Liver (tissue), 9 donors: ENCODE data around the gene INTS6L. TPM values are rescaled to one million over a fixed set of nuclear protein-coding genes. Genes with fewer than 3 reads are reported as not detected.
"Not testable (repeated sequence)": the region's sequence is repeated elsewhere in the genome, so short reads cannot be mapped to it uniquely, and the experiment has no call there.

Experiments used
- DNase-seq: peaks from one replicate; pipeline ENCODE4 v3.0.0-alpha.2; 2017; ENCODE audit warnings: low spot score
- H3K27ac ChIP-seq, 2 donors: one replicate each; pipeline ENCODE4 v1.7.0; 2013; ENCODE audit warnings: inconsistent platforms in 2 of 2, low read length in 2 of 2, control low read depth in 1 of 2, low read depth in 1 of 2, mild to moderate bottlenecking in 1 of 2
- H3K27me3 ChIP-seq, 4 donors: one replicate each; pipeline versions ENCODE4 v1.6.1 to v1.7.0; 2013; ENCODE audit warnings: low read length in 3 of 4, inconsistent platforms in 1 of 4, mild to moderate bottlenecking in 1 of 4, moderate library complexity in 1 of 4; ENCODE audit not compliant: control insufficient read depth in 4 of 4, insufficient read depth in 4 of 4
- H3K36me3 ChIP-seq, 4 donors: one replicate each; pipeline versions ENCODE4 v1.6.1 to v1.7.0; 2013; ENCODE audit warnings: low read length in 3 of 4, mild to moderate bottlenecking in 3 of 4, low read depth in 1 of 4, moderate library complexity in 1 of 4; ENCODE audit not compliant: control insufficient read depth in 4 of 4, insufficient read depth in 3 of 4
- H3K4me1 ChIP-seq, 4 donors: one replicate each; pipeline versions ENCODE4 v1.6.1 to v1.7.0; 2013; ENCODE audit warnings: low read length in 3 of 4, mild to moderate bottlenecking in 3 of 4, moderate library complexity in 1 of 4; ENCODE audit not compliant: control insufficient read depth in 4 of 4, insufficient read depth in 4 of 4
- H3K4me3 ChIP-seq, 3 donors: one replicate each; pipeline versions ENCODE4 v1.6.1 to v1.7.0; 2013; ENCODE audit warnings: low read length in 3 of 3, control low read depth in 1 of 3, low read depth in 1 of 3, mild to moderate bottlenecking in 1 of 3
- H3K9ac ChIP-seq, 2 donors: one replicate each; pipeline ENCODE4 v1.7.0; 2013; ENCODE audit warnings: low read length in 2 of 2, mild to moderate bottlenecking in 2 of 2, moderate library complexity in 2 of 2, control low read depth in 1 of 2, low read depth in 1 of 2
- H3K9me3 ChIP-seq, 4 donors: one replicate each; pipeline versions ENCODE4 v1.6.1 to v1.7.0; 2013; ENCODE audit warnings: low read length in 3 of 4; ENCODE audit not compliant: control insufficient read depth in 4 of 4
- GABPA ChIP-seq, 2 donors: IDR thresholded peaks in 1 of 2; conservative IDR thresholded peaks in 1 of 2; 2 replicates each; pipeline ENCODE4 v1.6.1; 2016; ENCODE audit warnings: antibody characterized with exemption in 2 of 2, mild to moderate bottlenecking in 1 of 2, moderate library complexity in 1 of 2
- HNF4A ChIP-seq, 2 donors: conservative IDR thresholded peaks; 2 replicates each; pipeline ENCODE4 v1.6.1; 2016; ENCODE audit warnings: antibody characterized with exemption in 2 of 2, mild to moderate bottlenecking in 2 of 2
- JUND ChIP-seq, 2 donors: IDR thresholded peaks; 2 replicates each; pipeline ENCODE4 v1.6.1; 2016; ENCODE audit warnings: antibody characterized with exemption in 2 of 2
- NR2F2 ChIP-seq: IDR thresholded peaks from 2 replicates; pipeline ENCODE4 v1.6.1; 2016; ENCODE audit warnings: antibody characterized with exemption
- RAD21 ChIP-seq, 2 donors: IDR thresholded peaks; 2 replicates each; pipeline ENCODE4 v1.6.1; 2016; ENCODE audit warnings: antibody characterized with exemption in 2 of 2, mild to moderate bottlenecking in 2 of 2
- RXRA ChIP-seq, 2 donors: IDR thresholded peaks; 2 replicates each; pipeline ENCODE4 v1.6.1; 2017 to 2018; ENCODE audit warnings: antibody characterized with exemption in 2 of 2, mild to moderate bottlenecking in 1 of 2
- SP1 ChIP-seq: IDR thresholded peaks from 2 replicates; pipeline ENCODE4 v1.6.1; 2018; ENCODE audit warnings: antibody characterized with exemption, mild to moderate bottlenecking
- YY1 ChIP-seq: IDR thresholded peaks from 2 replicates; pipeline ENCODE4 v1.6.1; 2016; ENCODE audit warnings: antibody characterized with exemption, mild to moderate bottlenecking
- WGBS: extraction: QIAGEN DNeasy Blood & Tissue Kit; methylation state at CpG from one replicate; pipeline ENCODE4 v1.1.7; 2013; 5-methylcytosine and 5-hydroxymethylcytosine counted together
- polyA plus RNA-seq, 2 donors: library from polyadenylated mRNA; stranded (reverse) in 1 of 2; unstranded in 1 of 2; fragments of 200-250 nt in 1 of 2; fragments of >200 nt in 1 of 2; fragmentation: Nextera tagmentation in 1 of 2; extraction: Ambion mirVana in 1 of 2; gene quantifications; one replicate each; pipeline versions ENCODE4 v1.2.1 to v1.2.3, GENCODE V29; 2013 to 2015
- total RNA-seq, 2 donors: library from RNA; depleted of rRNA; stranded (reverse); fragments of >200 nt; gene quantifications; one replicate each; pipeline ENCODE4 v1.2.3, GENCODE V29; 2014
- TF ChIP-seq, protein P1 (sequence below): IDR thresholded peaks from 2 replicates; pipeline ENCODE4 v1.6.1; 2016; ENCODE audit warnings: antibody characterized with exemption
- TF ChIP-seq, protein P2 (sequence below): IDR thresholded peaks from 2 replicates; pipeline ENCODE4 v1.6.1; 2016; ENCODE audit warnings: antibody characterized with exemption
- TF ChIP-seq, protein P3 (sequence below): IDR thresholded peaks from 2 replicates; pipeline ENCODE4 v1.6.1; 2016; ENCODE audit warnings: antibody characterized with exemption, mild to moderate bottlenecking
- donor health status: healthy.
- donor health status: healthy.
- donor health status: healthy.
- donor health status: healthy.
- donor health status: healthy.

The INTS6L gene
- total and polyA plus RNA-seq, 4 donors: 0.49 to 8.2 (median 1.2) TPM

DNA sequence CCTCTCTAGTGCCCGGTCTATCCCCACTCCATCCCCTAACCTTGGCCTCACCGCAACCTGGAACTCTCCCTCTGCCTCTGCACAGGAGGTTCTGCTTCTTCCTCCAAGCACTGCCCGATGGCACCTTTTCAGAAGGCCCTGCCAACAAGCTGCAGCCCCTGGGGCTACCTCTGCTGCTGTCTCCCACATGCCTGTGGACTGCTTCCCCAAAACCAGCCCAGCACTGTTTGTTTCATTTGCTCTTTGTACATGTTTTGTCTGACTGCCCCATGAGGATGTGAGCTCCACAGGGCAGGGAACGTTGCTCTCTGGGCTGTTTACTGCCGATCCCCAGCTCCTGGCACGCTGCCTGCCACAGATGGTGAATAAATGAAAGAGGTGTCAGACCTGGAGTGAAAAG lies 85.4 kb downstream of the INTS6L start:
- Histone ChIP-seq H3K9me3 (no peaks in the 10 kb centered on the region), H3K9ac (no peak overlapping the region), H3K27ac (no peak overlapping the region), H3K4me3 (no peak overlapping the region), H3K36me3 (no peaks in the 10 kb centered on the region), H3K27me3 (peaks cover 0 to 3% (median 0%) of the 10 kb centered on the region in 4 donors), H3K4me1 (no peaks in the 10 kb centered on the region)
- DNase-seq: no peak
- TF ChIP-seq, protein P1, sequence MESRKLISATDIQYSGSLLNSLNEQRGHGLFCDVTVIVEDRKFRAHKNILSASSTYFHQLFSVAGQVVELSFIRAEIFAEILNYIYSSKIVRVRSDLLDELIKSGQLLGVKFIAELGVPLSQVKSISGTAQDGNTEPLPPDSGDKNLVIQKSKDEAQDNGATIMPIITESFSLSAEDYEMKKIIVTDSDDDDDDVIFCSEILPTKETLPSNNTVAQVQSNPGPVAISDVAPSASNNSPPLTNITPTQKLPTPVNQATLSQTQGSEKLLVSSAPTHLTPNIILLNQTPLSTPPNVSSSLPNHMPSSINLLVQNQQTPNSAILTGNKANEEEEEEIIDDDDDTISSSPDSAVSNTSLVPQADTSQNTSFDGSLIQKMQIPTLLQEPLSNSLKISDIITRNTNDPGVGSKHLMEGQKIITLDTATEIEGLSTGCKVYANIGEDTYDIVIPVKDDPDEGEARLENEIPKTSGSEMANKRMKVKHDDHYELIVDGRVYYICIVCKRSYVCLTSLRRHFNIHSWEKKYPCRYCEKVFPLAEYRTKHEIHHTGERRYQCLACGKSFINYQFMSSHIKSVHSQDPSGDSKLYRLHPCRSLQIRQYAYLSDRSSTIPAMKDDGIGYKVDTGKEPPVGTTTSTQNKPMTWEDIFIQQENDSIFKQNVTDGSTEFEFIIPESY: no peak
- TF ChIP-seq HNF4A (conservative IDR thresholded peaks at IDR 0.05) (no peak), NR2F2 (no peak), RXRA (IDR thresholded peaks at IDR 0.05) (no peak), JUND (IDR thresholded peaks at IDR 0.05) (no peak), GABPA (IDR thresholded peaks at IDR 0.05 in 1 of 2, conservative IDR thresholded peaks at IDR 0.05 in 1 of 2) (no peak), SP1 (no peak), YY1 (no peak)
- TF ChIP-seq, protein P2, sequence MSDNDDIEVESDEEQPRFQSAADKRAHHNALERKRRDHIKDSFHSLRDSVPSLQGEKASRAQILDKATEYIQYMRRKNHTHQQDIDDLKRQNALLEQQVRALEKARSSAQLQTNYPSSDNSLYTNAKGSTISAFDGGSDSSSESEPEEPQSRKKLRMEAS: no peak
- 65% methylated on average over 6 of the region's 6 CpGs for WGBS

DNA sequence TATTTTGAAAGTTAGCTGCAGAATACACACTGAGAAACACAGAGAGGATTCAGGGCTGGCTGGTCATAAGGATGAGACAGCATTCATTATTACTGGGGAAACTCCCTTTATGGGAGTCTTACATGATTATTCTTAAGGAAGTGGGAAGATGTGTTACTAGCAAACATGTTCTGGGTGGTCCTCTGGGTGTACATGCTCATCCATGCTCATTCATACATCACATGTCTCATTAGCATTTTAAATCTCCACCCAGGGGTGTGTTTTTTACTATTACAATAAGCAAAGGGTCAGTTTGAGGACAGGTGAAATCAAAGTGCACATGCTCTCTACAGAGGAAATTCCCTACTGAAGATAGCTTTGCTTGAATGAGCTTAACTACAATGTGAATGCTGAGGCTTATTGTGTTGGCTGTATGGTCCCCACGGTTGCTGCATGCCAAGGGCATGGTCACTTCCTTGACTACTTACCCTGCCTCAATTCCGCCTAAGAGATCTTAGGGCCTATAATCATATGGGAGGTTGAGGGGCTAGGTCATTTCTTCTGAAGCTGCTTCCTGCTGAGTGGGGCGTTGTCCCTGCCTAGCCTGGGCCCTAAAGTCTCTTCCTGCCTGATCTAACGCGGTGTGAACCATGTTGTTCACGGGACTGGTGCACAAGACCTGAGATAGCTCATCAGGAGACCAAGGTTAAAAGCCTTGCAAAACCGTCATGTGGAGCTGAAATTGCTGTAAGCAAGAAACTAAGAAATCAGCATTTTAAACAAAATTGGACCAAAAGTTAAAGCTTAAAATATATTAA lies 104.1 kb downstream of the INTS6L start:
- H3K4me3 ChIP-seq, H3K4me1 ChIP-seq, H3K36me3 ChIP-seq, H3K27me3 ChIP-seq, H3K9me3 ChIP-seq, H3K9ac ChIP-seq, H3K27ac ChIP-seq, DNase-seq: not testable (repeated sequence)
- 71% methylated on average over 3 of the region's 7 CpGs for WGBS

DNA sequence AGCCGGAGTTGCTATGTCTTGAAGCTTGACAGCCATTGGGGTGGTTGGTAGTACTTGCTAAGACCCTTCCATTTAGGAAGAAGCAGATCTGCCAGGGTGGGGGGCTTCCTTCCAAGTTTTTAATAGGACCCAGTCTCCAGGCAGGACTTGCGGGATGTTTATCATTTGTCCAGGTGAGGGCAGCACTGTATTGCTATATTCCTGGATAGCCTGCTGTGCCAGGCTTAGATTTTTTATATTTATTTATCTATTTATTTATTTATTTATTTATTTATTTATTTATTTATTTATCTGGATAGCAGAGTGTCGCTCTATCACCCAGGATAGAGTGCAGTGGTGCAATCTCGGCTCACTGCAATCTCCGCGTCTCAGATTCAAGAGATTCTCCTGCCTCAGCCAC lies 105.5 kb downstream of the INTS6L start:
- Histone ChIP-seq H3K9ac (no peak overlapping the region), H3K27ac (no peak overlapping the region), H3K4me1 (no peaks in the 10 kb centered on the region), H3K9me3 (no peaks in the 10 kb centered on the region), H3K36me3 (no peaks in the 10 kb centered on the region), H3K27me3 (no peaks in the 10 kb centered on the region), H3K4me3 (no peak overlapping the region)
- no peak for DNase-seq
- WGBS: 91% methylated on average over 6 of the region's 6 CpGs
- peak in 1 of 2 donors; percentile 67 for TF ChIP-seq RAD21 (IDR thresholded peaks at IDR 0.05)
- TF ChIP-seq RXRA (IDR thresholded peaks at IDR 0.05): no peak

DNA sequence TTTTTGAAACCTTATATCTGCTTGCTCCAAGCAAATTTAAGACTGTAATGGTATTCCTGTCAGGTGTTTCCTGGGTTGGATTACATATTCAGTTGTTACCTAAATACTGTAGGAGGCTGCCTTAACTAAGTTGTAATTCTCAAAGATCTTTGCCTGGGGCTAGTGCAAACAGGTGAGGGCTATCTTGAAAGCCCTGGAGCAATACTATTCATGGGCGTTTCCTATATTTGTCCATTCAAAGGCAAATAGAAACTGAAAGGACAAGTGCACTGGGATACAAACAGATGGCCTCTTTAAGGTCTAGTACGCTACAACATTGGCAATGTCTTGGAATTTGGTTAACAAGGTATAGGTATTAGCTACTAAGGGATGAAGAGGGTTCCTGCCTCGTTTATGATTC lies 108.9 kb downstream of the INTS6L start:
- no peaks in the 10 kb centered on the region for H3K36me3 ChIP-seq
- H3K4me3 ChIP-seq: no peak overlapping the region
- H3K4me1 ChIP-seq: no peaks in the 10 kb centered on the region
- no peaks in the 10 kb centered on the region for H3K27me3 ChIP-seq
- H3K9me3 ChIP-seq: no peaks in the 10 kb centered on the region
- TF ChIP-seq, protein P3, sequence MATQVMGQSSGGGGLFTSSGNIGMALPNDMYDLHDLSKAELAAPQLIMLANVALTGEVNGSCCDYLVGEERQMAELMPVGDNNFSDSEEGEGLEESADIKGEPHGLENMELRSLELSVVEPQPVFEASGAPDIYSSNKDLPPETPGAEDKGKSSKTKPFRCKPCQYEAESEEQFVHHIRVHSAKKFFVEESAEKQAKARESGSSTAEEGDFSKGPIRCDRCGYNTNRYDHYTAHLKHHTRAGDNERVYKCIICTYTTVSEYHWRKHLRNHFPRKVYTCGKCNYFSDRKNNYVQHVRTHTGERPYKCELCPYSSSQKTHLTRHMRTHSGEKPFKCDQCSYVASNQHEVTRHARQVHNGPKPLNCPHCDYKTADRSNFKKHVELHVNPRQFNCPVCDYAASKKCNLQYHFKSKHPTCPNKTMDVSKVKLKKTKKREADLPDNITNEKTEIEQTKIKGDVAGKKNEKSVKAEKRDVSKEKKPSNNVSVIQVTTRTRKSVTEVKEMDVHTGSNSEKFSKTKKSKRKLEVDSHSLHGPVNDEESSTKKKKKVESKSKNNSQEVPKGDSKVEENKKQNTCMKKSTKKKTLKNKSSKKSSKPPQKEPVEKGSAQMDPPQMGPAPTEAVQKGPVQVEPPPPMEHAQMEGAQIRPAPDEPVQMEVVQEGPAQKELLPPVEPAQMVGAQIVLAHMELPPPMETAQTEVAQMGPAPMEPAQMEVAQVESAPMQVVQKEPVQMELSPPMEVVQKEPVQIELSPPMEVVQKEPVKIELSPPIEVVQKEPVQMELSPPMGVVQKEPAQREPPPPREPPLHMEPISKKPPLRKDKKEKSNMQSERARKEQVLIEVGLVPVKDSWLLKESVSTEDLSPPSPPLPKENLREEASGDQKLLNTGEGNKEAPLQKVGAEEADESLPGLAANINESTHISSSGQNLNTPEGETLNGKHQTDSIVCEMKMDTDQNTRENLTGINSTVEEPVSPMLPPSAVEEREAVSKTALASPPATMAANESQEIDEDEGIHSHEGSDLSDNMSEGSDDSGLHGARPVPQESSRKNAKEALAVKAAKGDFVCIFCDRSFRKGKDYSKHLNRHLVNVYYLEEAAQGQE: no peak
- TF ChIP-seq, protein P1: no peak
- no peak for TF ChIP-seq RAD21 (IDR thresholded peaks at IDR 0.05)
- 55% methylated on average over 3 of the region's 3 CpGs for WGBS
- H3K9ac ChIP-seq: no peak overlapping the region
- DNase-seq: no peak
- H3K27ac ChIP-seq: no peak overlapping the region
